WTC11 (cell line): ENCODE measurements around the gene CCDC81. TPM values are rescaled to one million over a fixed set of nuclear protein-coding genes. Genes with fewer than 3 reads are reported as not detected.

Experiments used
- ATAC-seq: fragments of 200-7000 bp; cut with Tn5 transposase; 2 replicates; pipeline ENCODE4 v1.10.0; 2021; ENCODE audit warnings: mild to moderate bottlenecking, moderate library complexity
- CTCF ChIA-PET: fragments of 300-600 bp; sonication (Branson Sonifier 250); formaldehyde crosslinking; loops from one replicate; lab custom pipeline; 2021; ENCODE audit warnings: antibody characterized with exemption; lab: Charles Lee
- POLR2A ChIA-PET: fragments of 350-600 bp; sonication (Branson Sonifier 250); formaldehyde crosslinking; loops from one replicate; lab custom pipeline; 2021; ENCODE audit warnings: antibody characterized with exemption; lab: Charles Lee
- DNase-seq: peaks from one replicate; pipeline ENCODE4 v3.0.0; 2021; ENCODE audit warnings: low spot score
- H3K27ac Mint-ChIP-seq: 2 replicates; pipeline ENCODE4 v1.8.0; 2021; ENCODE audit warnings: mixed read lengths
- H3K27me3 Mint-ChIP-seq: 2 replicates; pipeline ENCODE4 v1.8.0; 2021; ENCODE audit warnings: low read depth, mild to moderate bottlenecking, moderate library complexity, mixed read lengths
- H3K36me3 Mint-ChIP-seq: 2 replicates; pipeline ENCODE4 v1.8.0; 2021; ENCODE audit warnings: mixed read lengths
- H3K4me1 Mint-ChIP-seq: 2 replicates; pipeline ENCODE4 v1.8.0; 2022; ENCODE audit warnings: mixed read lengths
- H3K4me3 Mint-ChIP-seq: 2 replicates; pipeline ENCODE4 v1.8.0; 2021; ENCODE audit warnings: mild to moderate bottlenecking, moderate library complexity, mixed read lengths
- H3K9me3 Mint-ChIP-seq: 2 replicates; pipeline ENCODE4 v1.8.0; 2021; ENCODE audit warnings: mixed read lengths
- FOXP1 ChIP-seq: sonication (generic); formaldehyde crosslinking; IDR thresholded peaks from 2 replicates; pipeline ENCODE4 v1.8.0; 2022; ENCODE audit warnings: missing genetic modification reagents, mild to moderate bottlenecking, moderate library complexity, borderline replicate concordance
- GABPB1 ChIP-seq: sonication (generic); formaldehyde crosslinking; IDR thresholded peaks from 2 replicates; pipeline ENCODE4 v1.8.1; 2023; ENCODE audit warnings: mild to moderate bottlenecking, missing genetic modification reagents
- HMGA2 ChIP-seq: fragments of 250-450 bp; sonication (Bioruptor Pico); IDR thresholded peaks from 2 replicates; pipeline ENCODE4 v1.4.0; 2021; ENCODE audit warnings: mild to moderate bottlenecking, moderate library complexity
- KAT7 ChIP-seq: sonication (generic); formaldehyde crosslinking; IDR thresholded peaks from 2 replicates; pipeline ENCODE4 v1.8.1; 2023; ENCODE audit warnings: missing genetic modification reagents, mild to moderate bottlenecking, borderline replicate concordance
- MXD4 ChIP-seq: fragments of 250-450 bp; sonication (Bioruptor Pico); IDR thresholded peaks from 2 replicates; pipeline ENCODE4 v1.8.0; 2021; ENCODE audit warnings: mild to moderate bottlenecking, moderate library complexity, borderline replicate concordance
- NFATC4 ChIP-seq: fragments of 250-450 bp; sonication (Bioruptor Pico); IDR thresholded peaks from 2 replicates; pipeline ENCODE4 v1.9.0; 2021; ENCODE audit warnings: mild to moderate bottlenecking
- NR1H2 ChIP-seq: sonication (generic); formaldehyde crosslinking; IDR thresholded peaks from 2 replicates; pipeline ENCODE4 v1.9.0; 2021; ENCODE audit warnings: mild to moderate bottlenecking, moderate library complexity, missing genetic modification reagents
- NR2C2 ChIP-seq: sonication (generic); formaldehyde crosslinking; IDR thresholded peaks from 2 replicates; pipeline ENCODE4 v1.8.0; 2022; ENCODE audit warnings: mild to moderate bottlenecking, missing genetic modification reagents
- NR3C1 ChIP-seq: sonication (generic); formaldehyde crosslinking; conservative IDR thresholded peaks from 2 replicates; pipeline ENCODE4 v1.8.1; 2023; ENCODE audit warnings: low read depth, mild to moderate bottlenecking, missing genetic modification reagents
- SMAD3 ChIP-seq: sonication (generic); formaldehyde crosslinking; IDR thresholded peaks from 2 replicates; pipeline ENCODE4 v1.8.0; 2022; ENCODE audit warnings: missing genetic modification reagents, mild to moderate bottlenecking, borderline replicate concordance
- SMAD4 ChIP-seq: sonication (generic); formaldehyde crosslinking; IDR thresholded peaks from 2 replicates; pipeline ENCODE4 v1.8.0; 2022; ENCODE audit warnings: mild to moderate bottlenecking, missing genetic modification reagents
- TEAD1 ChIP-seq: sonication (generic); formaldehyde crosslinking; IDR thresholded peaks from 2 replicates; pipeline ENCODE4 v1.8.0; 2022; ENCODE audit warnings: mild to moderate bottlenecking, missing genetic modification reagents
- TP53 ChIP-seq: sonication (generic); formaldehyde crosslinking; IDR thresholded peaks from 2 replicates; pipeline ENCODE4 v1.8.1; 2023; ENCODE audit warnings: mild to moderate bottlenecking, missing genetic modification reagents
- ZNF138 ChIP-seq: sonication (generic); formaldehyde crosslinking; conservative IDR thresholded peaks from 2 replicates; pipeline ENCODE4 v1.8.1; 2022; ENCODE audit warnings: mild to moderate bottlenecking, moderate library complexity, missing genetic modification reagents
- total RNA-seq: library from RNA; stranded (reverse); gene quantifications from 3 replicates; pipeline ENCODE4 v1.2.3, GENCODE V29; 2021
- TF ChIP-seq, protein P1 (sequence below): sonication (generic); formaldehyde crosslinking; IDR thresholded peaks from 2 replicates; pipeline ENCODE4 v1.8.1; 2023; ENCODE audit warnings: mild to moderate bottlenecking, missing genetic modification reagents, moderate library complexity
- TF ChIP-seq, protein P2 (sequence below): sonication (generic); formaldehyde crosslinking; IDR thresholded peaks from 2 replicates; pipeline ENCODE4 v1.8.0; 2022; ENCODE audit warnings: mild to moderate bottlenecking, missing genetic modification reagents
- TF ChIP-seq, protein P3 (sequence below): fragments of 250-450 bp; sonication (Bioruptor Pico); IDR thresholded peaks from 2 replicates; pipeline ENCODE4 v1.9.0; 2021; ENCODE audit warnings: mild to moderate bottlenecking
- TF ChIP-seq, protein P4 (sequence below): sonication (generic); formaldehyde crosslinking; IDR thresholded peaks from 2 replicates; pipeline ENCODE4 v1.8.1; 2023; ENCODE audit warnings: mild to moderate bottlenecking, missing genetic modification reagents
- TF ChIP-seq, protein P5 (sequence below): sonication (generic); formaldehyde crosslinking; IDR thresholded peaks from 2 replicates; pipeline ENCODE4 v1.8.1; 2022; ENCODE audit warnings: missing genetic modification reagents, borderline replicate concordance
- TF ChIP-seq, protein P6 (sequence below): sonication (generic); formaldehyde crosslinking; IDR thresholded peaks from 2 replicates; pipeline ENCODE4 v1.8.1; 2022; ENCODE audit warnings: mild to moderate bottlenecking, missing genetic modification reagents, moderate library complexity, borderline replicate concordance
- TF ChIP-seq, protein P7 (sequence below): sonication (generic); formaldehyde crosslinking; IDR thresholded peaks from 2 replicates; pipeline ENCODE4 v1.8.1; 2022; ENCODE audit warnings: low read depth, mild to moderate bottlenecking, moderate library complexity, missing genetic modification reagents, borderline replicate concordance
- TF ChIP-seq, protein P8 (sequence below): fragments of 250-450 bp; sonication (Bioruptor Pico); IDR thresholded peaks from 2 replicates; pipeline ENCODE4 v2.1.2; 2022; ENCODE audit warnings: mild to moderate bottlenecking, moderate library complexity

The CCDC81 gene
- total RNA-seq, 1 experiment from 2014 or later: 0.98 TPM

DNA sequence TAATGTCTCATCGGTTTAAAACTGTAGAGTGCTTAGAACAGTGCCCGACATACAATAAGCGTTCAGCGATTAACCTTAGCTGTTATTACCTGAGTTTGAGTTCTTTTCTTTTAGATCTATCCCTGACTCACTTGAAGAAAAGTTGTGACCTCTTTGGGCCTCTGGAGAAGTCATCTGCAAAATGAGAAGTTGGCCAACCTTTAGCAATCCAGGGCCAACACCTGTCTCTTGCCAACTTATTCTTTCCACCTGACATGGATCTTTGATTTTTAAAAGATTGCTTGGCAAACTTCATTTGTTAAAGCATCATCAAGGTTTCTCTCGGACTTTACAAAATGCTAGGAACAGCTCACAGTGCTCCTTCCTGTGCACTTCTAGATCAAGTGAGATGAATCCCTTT is 89.3 kb downstream of the CCDC81 start:
- Mint-ChIP-seq H3K27ac (no peak overlapping the region), H3K36me3 (no peaks in the 10 kb centered on the region), H3K4me3 (no peak overlapping the region), H3K4me1 (no peaks in the 10 kb centered on the region)
- no peak for DNase-seq
- no peak for ATAC-seq
- TF ChIP-seq ZNF138 (CRISPR knock-in tag) (no peak), TEAD1 (CRISPR knock-in tag) (no peak), NFATC4 (CRISPR knock-in tag) (no peak), NR3C1 (CRISPR knock-in tag) (no peak), GABPB1 (CRISPR knock-in tag) (no peak), NR2C2 (CRISPR knock-in tag) (no peak), KAT7 (CRISPR knock-in tag) (no peak), SMAD3 (CRISPR knock-in tag) (no peak), NR1H2 (CRISPR knock-in tag) (no peak), SMAD4 (CRISPR knock-in tag) (no peak), FOXP1 (no peak)
- TF ChIP-seq, protein P1, sequence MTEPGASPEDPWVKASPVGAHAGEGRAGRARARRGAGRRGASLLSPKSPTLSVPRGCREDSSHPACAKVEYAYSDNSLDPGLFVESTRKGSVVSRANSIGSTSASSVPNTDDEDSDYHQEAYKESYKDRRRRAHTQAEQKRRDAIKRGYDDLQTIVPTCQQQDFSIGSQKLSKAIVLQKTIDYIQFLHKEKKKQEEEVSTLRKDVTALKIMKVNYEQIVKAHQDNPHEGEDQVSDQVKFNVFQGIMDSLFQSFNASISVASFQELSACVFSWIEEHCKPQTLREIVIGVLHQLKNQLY (CRISPR knock-in tag): no peak
- TF ChIP-seq, protein P2, sequence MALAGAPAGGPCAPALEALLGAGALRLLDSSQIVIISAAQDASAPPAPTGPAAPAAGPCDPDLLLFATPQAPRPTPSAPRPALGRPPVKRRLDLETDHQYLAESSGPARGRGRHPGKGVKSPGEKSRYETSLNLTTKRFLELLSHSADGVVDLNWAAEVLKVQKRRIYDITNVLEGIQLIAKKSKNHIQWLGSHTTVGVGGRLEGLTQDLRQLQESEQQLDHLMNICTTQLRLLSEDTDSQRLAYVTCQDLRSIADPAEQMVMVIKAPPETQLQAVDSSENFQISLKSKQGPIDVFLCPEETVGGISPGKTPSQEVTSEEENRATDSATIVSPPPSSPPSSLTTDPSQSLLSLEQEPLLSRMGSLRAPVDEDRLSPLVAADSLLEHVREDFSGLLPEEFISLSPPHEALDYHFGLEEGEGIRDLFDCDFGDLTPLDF: no peak
- TF ChIP-seq, protein P3, sequence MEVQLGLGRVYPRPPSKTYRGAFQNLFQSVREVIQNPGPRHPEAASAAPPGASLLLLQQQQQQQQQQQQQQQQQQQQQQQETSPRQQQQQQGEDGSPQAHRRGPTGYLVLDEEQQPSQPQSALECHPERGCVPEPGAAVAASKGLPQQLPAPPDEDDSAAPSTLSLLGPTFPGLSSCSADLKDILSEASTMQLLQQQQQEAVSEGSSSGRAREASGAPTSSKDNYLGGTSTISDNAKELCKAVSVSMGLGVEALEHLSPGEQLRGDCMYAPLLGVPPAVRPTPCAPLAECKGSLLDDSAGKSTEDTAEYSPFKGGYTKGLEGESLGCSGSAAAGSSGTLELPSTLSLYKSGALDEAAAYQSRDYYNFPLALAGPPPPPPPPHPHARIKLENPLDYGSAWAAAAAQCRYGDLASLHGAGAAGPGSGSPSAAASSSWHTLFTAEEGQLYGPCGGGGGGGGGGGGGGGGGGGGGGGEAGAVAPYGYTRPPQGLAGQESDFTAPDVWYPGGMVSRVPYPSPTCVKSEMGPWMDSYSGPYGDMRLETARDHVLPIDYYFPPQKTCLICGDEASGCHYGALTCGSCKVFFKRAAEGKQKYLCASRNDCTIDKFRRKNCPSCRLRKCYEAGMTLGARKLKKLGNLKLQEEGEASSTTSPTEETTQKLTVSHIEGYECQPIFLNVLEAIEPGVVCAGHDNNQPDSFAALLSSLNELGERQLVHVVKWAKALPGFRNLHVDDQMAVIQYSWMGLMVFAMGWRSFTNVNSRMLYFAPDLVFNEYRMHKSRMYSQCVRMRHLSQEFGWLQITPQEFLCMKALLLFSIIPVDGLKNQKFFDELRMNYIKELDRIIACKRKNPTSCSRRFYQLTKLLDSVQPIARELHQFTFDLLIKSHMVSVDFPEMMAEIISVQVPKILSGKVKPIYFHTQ (CRISPR knock-in tag): no peak
- TF ChIP-seq, protein P4, sequence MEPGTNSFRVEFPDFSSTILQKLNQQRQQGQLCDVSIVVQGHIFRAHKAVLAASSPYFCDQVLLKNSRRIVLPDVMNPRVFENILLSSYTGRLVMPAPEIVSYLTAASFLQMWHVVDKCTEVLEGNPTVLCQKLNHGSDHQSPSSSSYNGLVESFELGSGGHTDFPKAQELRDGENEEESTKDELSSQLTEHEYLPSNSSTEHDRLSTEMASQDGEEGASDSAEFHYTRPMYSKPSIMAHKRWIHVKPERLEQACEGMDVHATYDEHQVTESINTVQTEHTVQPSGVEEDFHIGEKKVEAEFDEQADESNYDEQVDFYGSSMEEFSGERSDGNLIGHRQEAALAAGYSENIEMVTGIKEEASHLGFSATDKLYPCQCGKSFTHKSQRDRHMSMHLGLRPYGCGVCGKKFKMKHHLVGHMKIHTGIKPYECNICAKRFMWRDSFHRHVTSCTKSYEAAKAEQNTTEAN (CRISPR knock-in tag): no peak
- TF ChIP-seq, all 79 proteins: peak for 0
- POLR2A ChIA-PET: no interaction called here
- Mint-ChIP-seq H3K27me3 (no peaks in the 10 kb centered on the region), H3K9me3 (no peaks in the 10 kb centered on the region)
- CTCF ChIA-PET: no interaction called here

DNA sequence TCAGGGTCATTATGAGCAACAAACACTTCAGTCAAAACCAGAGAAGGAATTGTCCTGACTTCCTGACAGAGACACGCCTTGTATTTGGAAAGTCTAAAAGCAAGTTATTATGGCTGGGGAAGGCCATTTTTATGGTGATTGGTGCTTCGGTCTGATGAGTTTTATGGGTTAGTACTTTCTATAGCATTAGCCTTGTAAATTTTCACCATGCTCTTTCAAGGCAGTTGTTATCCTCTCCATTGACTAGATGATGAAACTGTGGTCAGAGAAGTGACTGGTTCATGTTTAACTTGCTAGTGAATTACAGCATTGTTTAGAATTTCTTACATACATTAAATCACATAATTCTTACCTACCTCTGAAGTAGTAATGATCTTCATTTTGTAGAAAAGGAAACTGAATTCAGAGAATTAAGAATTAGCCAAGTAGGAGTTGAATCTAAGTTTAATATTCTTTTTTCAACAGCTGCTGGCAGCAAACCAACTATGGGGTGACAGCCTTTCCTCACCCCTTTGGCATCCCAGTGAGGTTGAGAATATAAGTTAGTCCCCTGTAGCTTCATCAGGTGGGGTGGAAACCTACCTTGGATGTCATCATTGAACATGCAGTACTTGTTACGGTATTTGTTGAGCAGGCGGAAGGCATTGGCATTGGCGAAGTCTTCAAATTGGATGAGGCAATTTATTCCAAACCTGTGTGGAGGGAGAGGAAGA is 90.0 kb downstream of the CCDC81 start:
- no peak for ATAC-seq
- POLR2A ChIA-PET: no interaction called here

More for the DNA sequence above, 90.0 kb downstream of the CCDC81 start:
- no peaks in the 10 kb centered on the region for H3K27me3 Mint-ChIP-seq
- no peak overlapping the region for H3K4me3 Mint-ChIP-seq
- no peak for TF ChIP-seq HMGA2
- TF ChIP-seq, protein P5, sequence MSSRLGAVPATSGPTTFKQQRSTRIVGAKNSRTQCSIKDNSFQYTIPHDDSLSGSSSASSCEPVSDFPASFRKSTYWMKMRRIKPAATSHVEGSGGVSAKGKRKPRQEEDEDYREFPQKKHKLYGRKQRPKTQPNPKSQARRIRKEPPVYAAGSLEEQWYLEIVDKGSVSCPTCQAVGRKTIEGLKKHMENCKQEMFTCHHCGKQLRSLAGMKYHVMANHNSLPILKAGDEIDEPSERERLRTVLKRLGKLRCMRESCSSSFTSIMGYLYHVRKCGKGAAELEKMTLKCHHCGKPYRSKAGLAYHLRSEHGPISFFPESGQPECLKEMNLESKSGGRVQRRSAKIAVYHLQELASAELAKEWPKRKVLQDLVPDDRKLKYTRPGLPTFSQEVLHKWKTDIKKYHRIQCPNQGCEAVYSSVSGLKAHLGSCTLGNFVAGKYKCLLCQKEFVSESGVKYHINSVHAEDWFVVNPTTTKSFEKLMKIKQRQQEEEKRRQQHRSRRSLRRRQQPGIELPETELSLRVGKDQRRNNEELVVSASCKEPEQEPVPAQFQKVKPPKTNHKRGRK (CRISPR knock-in tag): no peak
- no peak for TF ChIP-seq TP53 (CRISPR knock-in tag)
- TF ChIP-seq, protein P2: no peak
- no peak for TF ChIP-seq MXD4 (CRISPR knock-in tag)
- TF ChIP-seq, protein P6, sequence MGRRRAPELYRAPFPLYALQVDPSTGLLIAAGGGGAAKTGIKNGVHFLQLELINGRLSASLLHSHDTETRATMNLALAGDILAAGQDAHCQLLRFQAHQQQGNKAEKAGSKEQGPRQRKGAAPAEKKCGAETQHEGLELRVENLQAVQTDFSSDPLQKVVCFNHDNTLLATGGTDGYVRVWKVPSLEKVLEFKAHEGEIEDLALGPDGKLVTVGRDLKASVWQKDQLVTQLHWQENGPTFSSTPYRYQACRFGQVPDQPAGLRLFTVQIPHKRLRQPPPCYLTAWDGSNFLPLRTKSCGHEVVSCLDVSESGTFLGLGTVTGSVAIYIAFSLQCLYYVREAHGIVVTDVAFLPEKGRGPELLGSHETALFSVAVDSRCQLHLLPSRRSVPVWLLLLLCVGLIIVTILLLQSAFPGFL (CRISPR knock-in tag): no peak
- TF ChIP-seq, protein P7, sequence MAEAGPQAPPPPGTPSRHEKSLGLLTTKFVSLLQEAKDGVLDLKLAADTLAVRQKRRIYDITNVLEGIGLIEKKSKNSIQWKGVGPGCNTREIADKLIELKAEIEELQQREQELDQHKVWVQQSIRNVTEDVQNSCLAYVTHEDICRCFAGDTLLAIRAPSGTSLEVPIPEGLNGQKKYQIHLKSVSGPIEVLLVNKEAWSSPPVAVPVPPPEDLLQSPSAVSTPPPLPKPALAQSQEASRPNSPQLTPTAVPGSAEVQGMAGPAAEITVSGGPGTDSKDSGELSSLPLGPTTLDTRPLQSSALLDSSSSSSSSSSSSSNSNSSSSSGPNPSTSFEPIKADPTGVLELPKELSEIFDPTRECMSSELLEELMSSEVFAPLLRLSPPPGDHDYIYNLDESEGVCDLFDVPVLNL (CRISPR knock-in tag): no peak
- TF ChIP-seq, protein P8, sequence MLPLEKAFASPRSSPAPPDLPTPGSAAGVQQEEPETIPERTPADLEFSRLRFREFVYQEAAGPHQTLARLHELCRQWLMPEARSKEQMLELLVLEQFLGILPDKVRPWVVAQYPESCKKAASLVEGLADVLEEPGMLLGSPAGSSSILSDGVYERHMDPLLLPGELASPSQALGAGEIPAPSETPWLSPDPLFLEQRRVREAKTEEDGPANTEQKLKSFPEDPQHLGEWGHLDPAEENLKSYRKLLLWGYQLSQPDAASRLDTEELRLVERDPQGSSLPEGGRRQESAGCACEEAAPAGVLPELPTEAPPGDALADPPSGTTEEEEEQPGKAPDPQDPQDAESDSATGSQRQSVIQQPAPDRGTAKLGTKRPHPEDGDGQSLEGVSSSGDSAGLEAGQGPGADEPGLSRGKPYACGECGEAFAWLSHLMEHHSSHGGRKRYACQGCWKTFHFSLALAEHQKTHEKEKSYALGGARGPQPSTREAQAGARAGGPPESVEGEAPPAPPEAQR: no peak
- no peaks in the 10 kb centered on the region for H3K4me1 Mint-ChIP-seq
- H3K27ac Mint-ChIP-seq: no peak overlapping the region
- no peaks in the 10 kb centered on the region for H3K36me3 Mint-ChIP-seq
- H3K9me3 Mint-ChIP-seq: no peaks in the 10 kb centered on the region
- DNase-seq: no peak
- CTCF ChIA-PET: no interaction called here
